ENCODE measurements around the gene SCGB1A1. TPM values are rescaled to one million over a fixed set of nuclear protein-coding genes. Genes with fewer than 3 reads are reported as not detected.
A peak's percentile ranks its signal among the peaks of the same experiment; 100 is the strongest.

SCGB1A1 gene
- total RNA-seq, 1 donor from 2014 or later = not detected

- Histone ChIP-seq H3K79me2 (ENCODE audit: low read depth) (no peaks in the 10 kb centered on the region), H3K9me3 (ENCODE audit: low read depth) (no peaks in the 10 kb centered on the region), H3K9ac (no peak overlapping the region), H3K27me3 (no peaks in the 10 kb centered on the region), H3K27ac (no peak overlapping the region), H3K36me3 (no peaks in the 10 kb centered on the region), H4K20me1 (ENCODE audit: low read depth) (peaks cover 4% of the 10 kb centered on the region), H3F3A (ENCODE audit: low read depth) (peaks cover 6% of the 10 kb centered on the region), H3K4me3 (no peak overlapping the region), H2AFZ (replicated peaks) (no peak overlapping the region), H3K4me2 (no peak overlapping the region), H3K4me1 (peaks cover 5% of the 10 kb centered on the region)
- peaks cover 25% of the 10 kb centered on the region for H3K4me1 Mint-ChIP-seq
- H3K9me3 Mint-ChIP-seq = no peaks in the 10 kb centered on the region
- peaks cover 8% of the 10 kb centered on the region for H3K27me3 Mint-ChIP-seq (ENCODE audit: insufficient read depth, low read depth)
- no peak for DNase-seq (ENCODE audit: low spot score)
- H3K27ac Mint-ChIP-seq = peak overlapping the region; percentile 35
- no peaks in the 10 kb centered on the region for H3K36me3 Mint-ChIP-seq
- TF ChIP-seq EZH2phosphoT487 (IDR thresholded peaks at IDR 0.05) = no peak
- no peak overlapping the region for H3K4me3 Mint-ChIP-seq
Observed at GRCh38 chr11:62398011-62398994, 20.5 kb upstream of the SCGB1A1 start.

GRCh38 chr11:62399172-62399877 lies 19.5 kb upstream of the SCGB1A1 start:
- peaks cover 27% of the 10 kb centered on the region for H3K4me1 Mint-ChIP-seq

GRCh38 chr11:62399878-62400266 lies 19.0 kb upstream of the SCGB1A1 start:
- H3K9ac ChIP-seq = no peak overlapping the region
- no peak overlapping the region for H3K27ac ChIP-seq
- peaks cover 5% of the 10 kb centered on the region for H3K4me1 ChIP-seq
- H3K4me2 ChIP-seq = no peak overlapping the region
- TF ChIP-seq CTCF (IDR thresholded peaks at IDR 0.05) (no peak), EZH2phosphoT487 (IDR thresholded peaks at IDR 0.05) (no peak)
- H2AFZ ChIP-seq (replicated peaks) = no peak overlapping the region
- H3K4me3 ChIP-seq = no peak overlapping the region
- peaks cover 23% of the 10 kb centered on the region for H3K4me1 Mint-ChIP-seq
- no peak overlapping the region for H3K4me3 Mint-ChIP-seq
- no peak for DNase-seq (ENCODE audit: low spot score)
- no peaks in the 10 kb centered on the region for H3K9me3 ChIP-seq (ENCODE audit: low read depth)
- H3K36me3 ChIP-seq = no peaks in the 10 kb centered on the region
- H3K27me3 Mint-ChIP-seq (ENCODE audit: insufficient read depth, low read depth) = peaks cover 6% of the 10 kb centered on the region
- no peaks in the 10 kb centered on the region for H3K36me3 Mint-ChIP-seq
- no peak overlapping the region for H3K27ac Mint-ChIP-seq
- no peaks in the 10 kb centered on the region for H3K27me3 ChIP-seq
- no peaks in the 10 kb centered on the region for H4K20me1 ChIP-seq (ENCODE audit: low read depth)
- H3K9me3 Mint-ChIP-seq = no peaks in the 10 kb centered on the region
- H3F3A ChIP-seq (ENCODE audit: low read depth) = peaks cover 2% of the 10 kb centered on the region
- no peaks in the 10 kb centered on the region for H3K79me2 ChIP-seq (ENCODE audit: low read depth)

More at GRCh38 chr11:62399172-62399877, 19.5 kb upstream of the SCGB1A1 start:
- no peaks in the 10 kb centered on the region for H3K9me3 Mint-ChIP-seq
- peaks cover 6% of the 10 kb centered on the region for H3F3A ChIP-seq (ENCODE audit: low read depth)
- no peak overlapping the region for H3K4me3 Mint-ChIP-seq
- H3K9me3 ChIP-seq (ENCODE audit: low read depth) = no peaks in the 10 kb centered on the region
- H3K79me2 ChIP-seq (ENCODE audit: low read depth) = no peaks in the 10 kb centered on the region
- H3K4me1 ChIP-seq = peaks cover 5% of the 10 kb centered on the region
- peaks cover 4% of the 10 kb centered on the region for H4K20me1 ChIP-seq (ENCODE audit: low read depth)
- H3K36me3 Mint-ChIP-seq = no peaks in the 10 kb centered on the region
- peaks cover 8% of the 10 kb centered on the region for H3K27me3 Mint-ChIP-seq (ENCODE audit: insufficient read depth, low read depth)
- no peak overlapping the region for H3K27ac ChIP-seq
- H3K4me2 ChIP-seq = no peak overlapping the region
- H3K4me3 ChIP-seq = no peak overlapping the region
- H2AFZ ChIP-seq (replicated peaks) = no peak overlapping the region
- no peaks in the 10 kb centered on the region for H3K36me3 ChIP-seq
- no peaks in the 10 kb centered on the region for H3K27me3 ChIP-seq
- no peak for TF ChIP-seq EZH2 (IDR thresholded peaks at IDR 0.05)
- no peak for TF ChIP-seq EZH2phosphoT487 (IDR thresholded peaks at IDR 0.05)
- no peak for TF ChIP-seq CTCF (IDR thresholded peaks at IDR 0.05)
- peak overlapping the region; percentile 93 for H3K27ac Mint-ChIP-seq
- H3K9ac ChIP-seq = no peak overlapping the region
- no peak for DNase-seq (ENCODE audit: low spot score)
